NCI-H524 (cell line): ENCODE results near the gene OR4D11.
A peak's percentile ranks its signal among the peaks of the same experiment; 100 is the strongest.
"Not testable (repeated sequence)": the region's sequence is repeated elsewhere in the genome, so short reads cannot be mapped to it uniquely, and the experiment has no call there.

ENCODE experiments used
- DNase-seq, 2 experiments: peaks; one replicate each; lab custom pipeline; 2025; lab: John Stamatoyannopoulos, UW

Gene OR4D11

GRCh38 chr11:59503276-59503675 lies at the start of gene OR4D11:
Gene OR4D11, plus strand, starts transcription at chr11:59503576. Its CDS starts 0 bp downstream, at chr11:59503576.
- no peak for DNase-seq

DNA sequence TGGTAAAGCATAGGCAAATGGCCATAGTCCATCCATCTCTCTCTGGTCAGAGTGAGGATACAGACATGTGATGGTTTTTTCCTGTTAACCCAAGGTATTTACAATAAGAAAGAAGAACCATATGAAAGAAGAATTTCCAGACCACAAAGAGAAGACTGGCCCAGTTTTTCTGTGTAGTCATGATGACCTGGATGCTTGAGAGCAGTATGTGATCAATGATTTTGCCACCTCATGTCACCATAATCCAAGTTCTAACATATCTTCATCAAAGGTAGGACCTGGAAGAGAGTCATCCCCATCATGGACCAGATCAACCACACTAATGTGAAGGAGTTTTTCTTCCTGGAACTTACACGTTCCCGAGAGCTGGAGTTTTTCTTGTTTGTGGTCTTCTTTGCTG lies 46.7 kb upstream of the OR4D11 start, which contains the start of gene OR4D6:
Gene OR4D6, plus strand, starts transcription at position 301 of the 400 bp plus-strand sequence. Its CDS starts 0 bp downstream, at position 301.
- DNase-seq, result no peak

DNA sequence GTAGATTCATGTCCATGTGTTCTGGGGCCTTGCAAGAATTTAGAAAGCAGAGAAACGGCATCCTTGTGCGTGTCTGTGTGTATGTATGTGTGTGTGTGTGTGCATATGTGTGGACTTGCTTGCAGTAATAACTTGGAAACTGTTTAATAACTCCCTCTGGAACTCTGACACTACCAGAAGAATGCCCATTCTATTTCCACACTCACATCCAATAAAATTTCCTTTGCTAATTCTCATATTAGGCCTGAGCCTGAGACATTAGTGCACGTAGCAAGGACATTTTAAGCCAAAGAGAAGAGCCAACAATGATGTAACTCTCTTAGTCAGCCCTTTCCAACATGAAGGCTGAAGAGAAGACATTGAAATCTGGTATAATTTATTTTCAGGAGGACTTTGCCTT lies 43.5 kb upstream of the OR4D11 start:
- no peak for DNase-seq

- DNase-seq, result peak in 1 of 2 experiments; percentile 3
Measured at GRCh38 chr11:59463190-59463641, 40.2 kb upstream of the OR4D11 start.

DNA sequence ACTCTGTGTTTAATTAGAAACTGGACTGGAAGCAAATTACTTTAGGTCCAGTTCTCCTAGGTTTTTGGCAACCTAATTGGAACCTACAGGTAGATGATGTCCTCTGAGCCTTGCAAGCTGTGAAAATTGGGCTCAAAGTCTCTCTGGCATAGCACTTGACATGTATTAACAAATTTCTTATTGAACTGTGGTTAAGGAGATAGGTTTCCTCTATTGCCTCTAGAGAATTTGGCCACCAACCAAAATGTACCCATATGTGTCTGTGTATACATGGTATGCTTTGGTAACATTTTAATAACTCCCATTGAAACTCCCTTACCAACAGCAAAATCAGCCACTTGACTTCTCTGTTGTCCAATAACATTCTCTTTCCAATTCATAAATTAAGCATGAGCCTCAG lies 30.4 kb upstream of the OR4D11 start, which contains the start of gene OR4D10:
Gene OR4D10, plus strand, starts transcription at position 301 of the 400 bp plus-strand sequence. CDS start 4,115 bp downstream, outside the sequence.
- DNase-seq, result no peak

GRCh38 chr11:59475176-59475575 lies 28.2 kb upstream of the OR4D11 start:
- no peak for DNase-seq

- DNase-seq, result no peak
Measured at GRCh38 chr11:59479906-59480305, 23.5 kb upstream of the OR4D11 start.

DNA sequence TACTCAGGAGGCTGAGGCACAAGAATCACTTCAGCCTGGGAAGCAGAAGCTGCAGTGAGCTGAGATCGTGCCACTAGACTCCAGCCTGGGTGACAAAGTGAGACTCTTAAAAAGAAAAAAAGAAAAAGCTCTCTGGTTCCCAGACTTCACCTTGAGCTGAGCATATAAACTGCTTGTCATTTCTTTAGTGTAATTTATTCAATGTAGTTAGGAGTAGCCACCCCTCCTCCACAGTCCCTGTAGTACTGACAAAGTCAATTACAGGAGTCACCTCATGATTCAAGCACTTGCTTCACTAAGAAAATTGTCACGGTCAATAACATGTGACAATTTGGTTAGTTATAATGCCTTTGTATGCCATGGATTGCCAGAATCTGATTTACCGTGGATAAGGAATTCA lies 23.0 kb upstream of the OR4D11 start:
- DNase-seq, result no peak

DNA sequence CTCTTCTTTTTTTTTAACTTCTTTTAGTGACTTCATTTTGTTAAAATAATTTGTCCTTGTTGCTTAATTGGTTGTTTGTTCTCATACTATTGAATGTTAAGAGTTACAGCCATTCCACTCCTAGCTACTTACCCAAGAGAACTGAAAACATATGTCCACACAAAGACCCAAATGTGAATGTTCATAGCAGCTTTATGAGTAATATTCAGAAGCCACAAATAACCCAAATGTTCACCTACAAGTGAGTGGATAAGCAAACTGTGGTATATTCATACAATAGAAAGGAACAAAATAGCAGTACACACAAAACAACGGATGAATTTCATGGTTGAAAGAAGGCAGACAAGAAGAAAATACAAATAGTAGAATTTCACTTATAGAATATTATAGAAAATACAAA lies 1.4 kb upstream of the OR4D11 start:
- no peak for DNase-seq

DNA sequence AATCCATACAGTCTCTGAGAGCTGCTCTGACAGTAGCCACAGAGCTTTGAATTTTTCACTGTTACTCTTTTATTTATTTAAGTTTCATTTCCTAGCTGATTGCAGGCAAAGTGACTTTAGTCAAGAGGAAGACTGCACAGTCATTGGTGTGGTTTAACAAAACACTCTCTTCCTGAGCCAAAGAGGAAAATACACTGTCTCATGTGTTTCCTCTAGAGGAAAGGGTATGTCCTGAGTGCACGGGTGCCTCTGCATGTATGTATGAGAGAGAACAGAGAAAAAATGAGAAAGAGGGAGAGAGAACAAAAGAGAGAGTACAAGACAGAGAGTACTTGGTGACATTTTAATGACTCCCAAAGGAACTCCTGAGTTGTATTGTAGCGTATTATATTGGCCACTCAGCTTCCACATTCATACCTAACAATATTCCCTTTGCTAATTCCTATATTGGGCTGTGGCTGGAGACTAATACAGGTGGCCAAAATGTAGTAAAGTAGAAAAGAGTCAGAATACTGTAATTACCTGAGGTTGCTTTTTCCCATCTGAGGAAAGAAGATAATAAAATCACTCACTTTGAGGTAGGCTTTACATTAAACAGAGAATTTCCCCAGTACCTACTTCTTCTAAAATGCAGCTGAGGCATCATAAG lies 7.7 kb downstream of the OR4D11 start, which contains the start of gene OR4D9:
Gene OR4D9, plus strand, starts transcription at position 599 of the 649 bp plus-strand sequence. CDS start 3,374 bp downstream, outside the sequence.
- DNase-seq, result no peak

GRCh38 chr11:59511675-59512074 lies 8.3 kb downstream of the OR4D11 start:
- no peak for DNase-seq

DNA sequence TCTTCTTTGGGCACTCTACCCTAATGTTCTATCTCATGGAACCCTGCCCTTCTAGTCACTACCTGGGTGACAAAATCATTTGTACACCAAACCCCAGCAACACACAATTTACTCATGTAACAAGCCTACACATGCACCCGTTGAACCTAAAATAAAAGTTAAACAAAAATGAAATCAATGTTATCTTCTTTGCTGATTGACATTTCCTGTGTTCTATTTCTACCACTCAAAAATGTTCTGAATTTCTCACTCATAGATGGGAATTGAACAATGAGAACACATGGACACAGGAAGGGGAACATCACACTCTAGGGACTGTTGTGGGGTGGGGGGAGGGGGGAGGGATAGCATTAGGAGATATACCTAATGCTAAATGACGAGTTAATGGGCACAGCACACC lies 16.8 kb downstream of the OR4D11 start:
- not testable (repeated sequence) for DNase-seq

DNA sequence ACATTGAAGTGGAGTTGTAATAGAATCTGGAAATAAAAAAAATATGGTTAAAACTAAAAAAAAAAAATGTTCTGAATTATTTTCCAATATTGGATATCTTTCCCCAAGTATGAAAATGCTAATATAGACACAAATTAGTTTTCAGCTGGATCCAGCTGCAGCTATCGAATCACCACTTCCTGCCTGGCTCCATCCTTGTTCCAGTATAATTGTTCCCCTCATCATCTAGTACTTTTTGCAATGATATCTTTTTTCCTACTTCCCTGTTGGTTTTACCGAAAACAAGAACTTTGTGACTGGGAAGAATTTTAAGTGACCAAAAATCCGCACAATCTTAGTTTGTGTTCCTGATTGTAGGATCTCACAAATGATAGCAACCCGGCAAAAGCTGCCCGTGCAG lies 17.4 kb downstream of the OR4D11 start:
- DNase-seq, result no peak

GRCh38 chr11:59523541-59523940 lies 20.2 kb downstream of the OR4D11 start:
- DNase-seq, result no peak

DNA sequence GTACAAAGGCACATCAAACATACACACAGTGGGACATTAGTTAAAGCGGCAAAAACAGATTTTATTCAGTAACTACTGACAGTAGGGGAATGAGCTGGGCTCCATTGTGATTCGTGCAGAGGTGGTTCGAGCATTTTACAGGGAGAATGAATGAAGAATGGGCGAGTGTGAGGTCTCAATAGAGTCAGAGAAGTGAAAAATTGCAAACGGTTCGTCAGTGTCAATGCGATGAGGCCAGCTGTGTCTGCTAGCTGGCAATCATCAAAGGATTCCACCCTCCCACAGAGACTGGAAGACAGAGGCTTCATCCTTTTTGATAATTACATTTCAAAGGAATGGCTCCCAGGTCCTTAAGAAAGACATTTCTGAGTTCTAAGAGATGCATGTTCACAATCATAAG lies 25.3 kb downstream of the OR4D11 start:
- DNase-seq, result no peak

GRCh38 chr11:59532620-59533019 lies 29.2 kb downstream of the OR4D11 start:
- DNase-seq, result no peak

GRCh38 chr11:59534676-59535075 lies 31.3 kb downstream of the OR4D11 start:
- no peak for DNase-seq

DNA sequence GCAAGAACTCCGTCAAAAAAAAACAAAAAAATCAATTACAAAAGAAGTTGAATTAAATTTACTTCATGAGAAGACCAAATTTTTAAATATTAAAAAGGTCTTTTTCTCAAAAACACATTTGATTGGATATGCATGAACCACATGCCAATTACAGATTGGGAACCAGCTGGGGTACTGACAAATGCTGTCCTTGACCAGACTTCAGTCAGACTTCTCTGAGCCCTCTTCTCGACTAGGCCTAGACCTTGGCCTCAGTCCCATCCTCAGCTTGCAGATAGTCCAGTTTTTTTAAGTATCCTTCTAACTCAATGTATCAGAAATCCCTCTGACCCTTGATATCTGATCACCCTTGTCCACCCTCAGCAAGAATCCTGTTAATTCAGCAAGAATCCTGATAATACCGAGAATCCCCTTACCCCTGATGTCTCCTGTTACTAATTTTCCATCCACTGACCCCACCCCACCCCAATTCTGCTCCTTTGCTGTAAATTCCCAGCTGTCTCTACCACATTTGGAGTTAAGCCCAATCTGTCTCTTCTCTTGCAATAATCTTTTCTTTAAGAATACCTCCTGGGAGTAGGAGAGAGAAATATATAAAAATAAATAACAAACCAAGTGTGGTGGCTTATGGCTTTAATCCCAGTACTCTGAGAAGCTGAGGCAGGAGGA lies 38.9 kb downstream of the OR4D11 start:
- DNase-seq, result peak; percentile 30 to 61

- not testable (repeated sequence) for DNase-seq
Measured at GRCh38 chr11:59543713-59544112, 40.3 kb downstream of the OR4D11 start.

- DNase-seq, result no peak
Measured at GRCh38 chr11:59544869-59545178, 41.4 kb downstream of the OR4D11 start.

GRCh38 chr11:59545179-59546020 lies 42.0 kb downstream of the OR4D11 start:
- no peak for DNase-seq

- DNase-seq, result not testable (repeated sequence)
Measured at GRCh38 chr11:59547605-59548308, 44.4 kb downstream of the OR4D11 start.
